Neural cell (in vitro differentiated cells): ENCODE data around the gene PLA2G4B. TPM values are rescaled to one million over a fixed set of nuclear protein-coding genes. Genes with fewer than 3 reads are reported as not detected.

ENCODE experiments used
- H2AFZ ChIP-seq: fragments of 200-600, 300-800 bp; sonication (generic), shearing (Covaris generic); 2 replicates; pipeline ENCODE4 v1.6.0; 2014; ENCODE audit warnings: low read depth, mild to moderate bottlenecking, antibody characterized with exemption, low read length, moderate library complexity
- H3F3A ChIP-seq: fragments of 200-600 bp; shearing (Covaris generic); 2 replicates; pipeline ENCODE4 v1.6.1; 2016; ENCODE audit warnings: mild to moderate bottlenecking, moderate library complexity, mixed read lengths, antibody characterized with exemption, low read length; ENCODE audit not compliant: insufficient read depth, poor library complexity, severe bottlenecking
- H3K27ac ChIP-seq: fragments of 200-600, 300-800 bp; sonication (generic), shearing (Covaris generic); 2 replicates; pipeline ENCODE4 v1.5.1; 2014; ENCODE audit warnings: mild to moderate bottlenecking, low read length, moderate library complexity
- H3K27me3 ChIP-seq: fragments of 300-800, 200-600 bp; sonication (generic), shearing (Covaris generic); 2 replicates; pipeline ENCODE4 v1.6.0; 2014; ENCODE audit warnings: mild to moderate bottlenecking, low read depth, low read length, moderate library complexity; ENCODE audit not compliant: insufficient read depth
- H3K36me3 ChIP-seq: fragments of 300-800, 200-600 bp; sonication (generic), shearing (Covaris generic); 2 replicates; pipeline ENCODE4 v1.5.1; 2014; ENCODE audit warnings: mild to moderate bottlenecking, antibody characterized with exemption, low read length, moderate library complexity; ENCODE audit not compliant: insufficient read depth
- H3K4me2 ChIP-seq: fragments of 300-800, 200-600 bp; sonication (generic), shearing (Covaris generic); 2 replicates; pipeline ENCODE4 v1.6.0; 2014; ENCODE audit warnings: mild to moderate bottlenecking, low read length
- H3K4me3 ChIP-seq: fragments of 300-800, 200-600 bp; sonication (generic), shearing (Covaris generic); 2 replicates; pipeline ENCODE4 v1.5.1; 2014; ENCODE audit warnings: mild to moderate bottlenecking, low read length, moderate library complexity
- H3K79me2 ChIP-seq: fragments of 200-600 bp; shearing (Covaris generic); replicated peaks from 2 replicates; pipeline ENCODE4 v1.6.0; 2014; ENCODE audit warnings: mild to moderate bottlenecking, low read length, moderate library complexity; ENCODE audit not compliant: insufficient read depth
- H3K9ac ChIP-seq: fragments of 300-800, 200-600 bp; sonication (generic), shearing (Covaris generic); 2 replicates; pipeline ENCODE4 v1.6.1; 2016; ENCODE audit warnings: mild to moderate bottlenecking, low read length, mixed read lengths
- H3K9me2 ChIP-seq: fragments of 200-600 bp; shearing (Covaris generic); 2 replicates; pipeline ENCODE4 v1.6.1; 2016; ENCODE audit warnings: mild to moderate bottlenecking, low read length, mixed read lengths; ENCODE audit not compliant: insufficient read depth
- H3K9me3 ChIP-seq: fragments of 200-600, 300-800 bp; sonication (generic), shearing (Covaris generic); 2 replicates; pipeline ENCODE4 v1.6.1; 2016; ENCODE audit warnings: mild to moderate bottlenecking, mixed run types, low read length, moderate library complexity, mixed read lengths
- H4K20me1 ChIP-seq: fragments of 200-600 bp; shearing (Covaris generic); 2 replicates; pipeline ENCODE4 v1.6.1; 2016; ENCODE audit warnings: mild to moderate bottlenecking, mixed run types; ENCODE audit not compliant: insufficient read depth
- EP300 ChIP-seq: fragments of 450-650 bp; conservative IDR thresholded peaks from 2 replicates; pipeline ENCODE4 v1.6.1; 2014; ENCODE audit warnings: antibody characterized with exemption, mild to moderate bottlenecking, moderate library complexity; ENCODE audit not compliant: poor library complexity, severe bottlenecking
- EZH2 ChIP-seq: fragments of 200-600, 300-800 bp; shearing (Covaris generic), sonication (generic); IDR thresholded peaks from 2 replicates; pipeline ENCODE4 v1.6.1; 2014; ENCODE audit warnings: antibody characterized with exemption, low read length, borderline replicate concordance, mild to moderate bottlenecking; ENCODE audit not compliant: insufficient read depth, poor library complexity, severe bottlenecking
- MXI1 ChIP-seq: fragments of 450-650 bp; conservative IDR thresholded peaks from 2 replicates; pipeline ENCODE4 v1.6.1; 2014; ENCODE audit warnings: antibody characterized with exemption, mild to moderate bottlenecking; ENCODE audit not compliant: poor library complexity, severe bottlenecking
- POLR2AphosphoS5 ChIP-seq: IDR thresholded peaks from 2 replicates; pipeline ENCODE4 v1.6.1; 2012
- RAD21 ChIP-seq: fragments of 450-650 bp; conservative IDR thresholded peaks from 2 replicates; pipeline ENCODE4 v1.6.1; 2014; ENCODE audit warnings: antibody characterized with exemption, mild to moderate bottlenecking, moderate library complexity
- SMC3 ChIP-seq: fragments of 450-650 bp; conservative IDR thresholded peaks from 2 replicates; pipeline ENCODE4 v1.6.1; 2014; ENCODE audit warnings: antibody characterized with exemption, mild to moderate bottlenecking, moderate library complexity; ENCODE audit not compliant: poor library complexity
- TAF1 ChIP-seq: IDR thresholded peaks from 2 replicates; pipeline ENCODE4 v1.6.1; 2012; ENCODE audit warnings: low read depth
- polyA plus RNA-seq: library from polyadenylated mRNA; depleted of rRNA; stranded (reverse); fragments of >200 nt; gene quantifications from 2 replicates; pipeline ENCODE4 v1.2.3, GENCODE V29; 2014
- TF ChIP-seq, protein P1 (sequence below): IDR thresholded peaks from 2 replicates; pipeline ENCODE4 v1.6.1; 2012; ENCODE audit warnings: borderline replicate concordance
- TF ChIP-seq, protein P2 (sequence below): fragments of 450-650 bp; IDR thresholded peaks from 2 replicates; pipeline ENCODE4 v1.5.1; 2014; ENCODE audit warnings: antibody characterized with exemption, mild to moderate bottlenecking, moderate library complexity; ENCODE audit not compliant: poor library complexity, severe bottlenecking

PLA2G4B gene
- polyA plus RNA-seq, 1 donor from 2014 or later = 11.3 TPM

DNA sequence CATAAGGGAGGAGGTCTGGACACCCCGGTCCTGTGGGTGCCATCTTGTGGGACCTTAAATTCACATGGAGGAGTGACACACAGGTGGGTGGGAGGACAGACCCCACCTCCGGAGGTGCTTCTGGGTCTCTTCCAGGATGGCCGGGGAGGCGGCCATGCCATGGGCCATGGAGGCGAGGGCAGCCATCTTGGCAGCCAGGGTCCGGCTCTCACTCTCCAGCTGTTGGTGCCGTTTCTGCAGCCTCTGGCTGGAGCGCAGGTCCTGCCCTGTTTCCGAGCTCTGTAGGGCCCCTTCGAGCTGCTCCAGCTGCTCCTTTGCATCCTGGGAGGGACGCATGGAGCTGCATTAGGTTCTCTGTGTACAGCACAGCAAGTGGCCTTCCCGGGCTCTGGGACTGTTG, 36.1 kb downstream of the PLA2G4B start:
- H3K36me3 ChIP-seq = no peaks in the 10 kb centered on the region
- H3K27me3 ChIP-seq = no peaks in the 10 kb centered on the region
- H3K9me3 ChIP-seq = no peaks in the 10 kb centered on the region
- H3K9ac ChIP-seq = no peak overlapping the region
- no peak overlapping the region for H2AFZ ChIP-seq
- no peaks in the 10 kb centered on the region for H4K20me1 ChIP-seq
- no peaks in the 10 kb centered on the region for H3K79me2 ChIP-seq
- H3K4me3 ChIP-seq = no peak overlapping the region
- no peaks in the 10 kb centered on the region for H3K9me2 ChIP-seq
- H3F3A ChIP-seq = no peaks in the 10 kb centered on the region
- no peak overlapping the region for H3K4me2 ChIP-seq
- TF ChIP-seq EP300 = no peak
- TF ChIP-seq TAF1 = no peak
- TF ChIP-seq, protein P1, sequence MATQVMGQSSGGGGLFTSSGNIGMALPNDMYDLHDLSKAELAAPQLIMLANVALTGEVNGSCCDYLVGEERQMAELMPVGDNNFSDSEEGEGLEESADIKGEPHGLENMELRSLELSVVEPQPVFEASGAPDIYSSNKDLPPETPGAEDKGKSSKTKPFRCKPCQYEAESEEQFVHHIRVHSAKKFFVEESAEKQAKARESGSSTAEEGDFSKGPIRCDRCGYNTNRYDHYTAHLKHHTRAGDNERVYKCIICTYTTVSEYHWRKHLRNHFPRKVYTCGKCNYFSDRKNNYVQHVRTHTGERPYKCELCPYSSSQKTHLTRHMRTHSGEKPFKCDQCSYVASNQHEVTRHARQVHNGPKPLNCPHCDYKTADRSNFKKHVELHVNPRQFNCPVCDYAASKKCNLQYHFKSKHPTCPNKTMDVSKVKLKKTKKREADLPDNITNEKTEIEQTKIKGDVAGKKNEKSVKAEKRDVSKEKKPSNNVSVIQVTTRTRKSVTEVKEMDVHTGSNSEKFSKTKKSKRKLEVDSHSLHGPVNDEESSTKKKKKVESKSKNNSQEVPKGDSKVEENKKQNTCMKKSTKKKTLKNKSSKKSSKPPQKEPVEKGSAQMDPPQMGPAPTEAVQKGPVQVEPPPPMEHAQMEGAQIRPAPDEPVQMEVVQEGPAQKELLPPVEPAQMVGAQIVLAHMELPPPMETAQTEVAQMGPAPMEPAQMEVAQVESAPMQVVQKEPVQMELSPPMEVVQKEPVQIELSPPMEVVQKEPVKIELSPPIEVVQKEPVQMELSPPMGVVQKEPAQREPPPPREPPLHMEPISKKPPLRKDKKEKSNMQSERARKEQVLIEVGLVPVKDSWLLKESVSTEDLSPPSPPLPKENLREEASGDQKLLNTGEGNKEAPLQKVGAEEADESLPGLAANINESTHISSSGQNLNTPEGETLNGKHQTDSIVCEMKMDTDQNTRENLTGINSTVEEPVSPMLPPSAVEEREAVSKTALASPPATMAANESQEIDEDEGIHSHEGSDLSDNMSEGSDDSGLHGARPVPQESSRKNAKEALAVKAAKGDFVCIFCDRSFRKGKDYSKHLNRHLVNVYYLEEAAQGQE = no peak
- TF ChIP-seq MXI1 = no peak
- TF ChIP-seq RAD21 = no peak
- TF ChIP-seq, protein P2, sequence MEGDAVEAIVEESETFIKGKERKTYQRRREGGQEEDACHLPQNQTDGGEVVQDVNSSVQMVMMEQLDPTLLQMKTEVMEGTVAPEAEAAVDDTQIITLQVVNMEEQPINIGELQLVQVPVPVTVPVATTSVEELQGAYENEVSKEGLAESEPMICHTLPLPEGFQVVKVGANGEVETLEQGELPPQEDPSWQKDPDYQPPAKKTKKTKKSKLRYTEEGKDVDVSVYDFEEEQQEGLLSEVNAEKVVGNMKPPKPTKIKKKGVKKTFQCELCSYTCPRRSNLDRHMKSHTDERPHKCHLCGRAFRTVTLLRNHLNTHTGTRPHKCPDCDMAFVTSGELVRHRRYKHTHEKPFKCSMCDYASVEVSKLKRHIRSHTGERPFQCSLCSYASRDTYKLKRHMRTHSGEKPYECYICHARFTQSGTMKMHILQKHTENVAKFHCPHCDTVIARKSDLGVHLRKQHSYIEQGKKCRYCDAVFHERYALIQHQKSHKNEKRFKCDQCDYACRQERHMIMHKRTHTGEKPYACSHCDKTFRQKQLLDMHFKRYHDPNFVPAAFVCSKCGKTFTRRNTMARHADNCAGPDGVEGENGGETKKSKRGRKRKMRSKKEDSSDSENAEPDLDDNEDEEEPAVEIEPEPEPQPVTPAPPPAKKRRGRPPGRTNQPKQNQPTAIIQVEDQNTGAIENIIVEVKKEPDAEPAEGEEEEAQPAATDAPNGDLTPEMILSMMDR = no peak
- no peak overlapping the region for H3K27ac ChIP-seq

DNA sequence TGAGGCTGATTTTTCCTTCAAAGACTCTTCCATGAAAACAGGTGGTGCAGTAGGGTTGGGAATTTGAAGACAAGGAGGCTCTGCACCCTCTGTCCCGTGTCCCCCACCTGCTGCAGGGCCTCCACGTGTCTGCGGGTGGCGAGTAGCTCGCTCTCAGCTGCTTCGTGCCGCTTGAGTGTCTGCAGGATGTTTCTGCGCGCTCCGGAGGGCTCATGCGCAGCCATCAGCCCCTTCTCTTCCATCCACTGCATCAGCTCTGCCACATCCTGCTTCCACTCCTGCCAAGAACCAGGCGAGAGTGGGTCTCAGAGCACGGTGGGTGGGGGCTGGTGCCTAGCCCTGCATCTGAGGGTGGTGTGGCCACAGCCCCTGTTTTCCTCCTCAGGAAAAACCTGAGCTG, 37.4 kb downstream of the PLA2G4B start:
- H3K27me3 ChIP-seq = peaks cover 8% of the 10 kb centered on the region
- H3K79me2 ChIP-seq = no peaks in the 10 kb centered on the region
- H3K4me2 ChIP-seq = no peak overlapping the region
- no peak overlapping the region for H3K4me3 ChIP-seq
- no peaks in the 10 kb centered on the region for H3K9me3 ChIP-seq
- TF ChIP-seq, protein P2 = no peak
- TF ChIP-seq SMC3 (no peak), EP300 (no peak), RAD21 (no peak), MXI1 (no peak), POLR2AphosphoS5 (no peak), TAF1 (no peak), EZH2 (no peak)
- TF ChIP-seq, protein P1 = no peak
- H3K36me3 ChIP-seq = no peaks in the 10 kb centered on the region
- H3K27ac ChIP-seq = no peak overlapping the region
- no peak overlapping the region for H2AFZ ChIP-seq
- no peaks in the 10 kb centered on the region for H3F3A ChIP-seq
- no peaks in the 10 kb centered on the region for H3K9me2 ChIP-seq
- H3K9ac ChIP-seq = no peak overlapping the region
- H4K20me1 ChIP-seq = no peaks in the 10 kb centered on the region
